Mammary epithelial cell (primary cell): ENCODE measurements around the gene MED15.

Experiments
- EZH2 ChIP-seq: IDR thresholded peaks from 2 replicates; pipeline ENCODE4 v1.6.1; 2012; ENCODE audit warnings: low read length, inconsistent platforms, borderline replicate concordance
- TF ChIP-seq, protein P1 (sequence below), 2 donors: IDR thresholded peaks in 1 of 2; conservative IDR thresholded peaks in 1 of 2; 2 replicates each; pipeline ENCODE4 v1.5.1; 2011 to 2012; ENCODE audit warnings: inconsistent platforms in 2 of 2, low read length in 2 of 2, mild to moderate bottlenecking in 2 of 2, control low read depth in 1 of 2, low read depth in 1 of 2; ENCODE audit not compliant: insufficient read depth in 1 of 2; ENCODE audit errors: extremely low read depth in 1 of 2

GRCh38 chr22:20542736-20543135 lies 35.3 kb downstream of the MED15 start:
- no peak for TF ChIP-seq EZH2
- TF ChIP-seq, protein P1, sequence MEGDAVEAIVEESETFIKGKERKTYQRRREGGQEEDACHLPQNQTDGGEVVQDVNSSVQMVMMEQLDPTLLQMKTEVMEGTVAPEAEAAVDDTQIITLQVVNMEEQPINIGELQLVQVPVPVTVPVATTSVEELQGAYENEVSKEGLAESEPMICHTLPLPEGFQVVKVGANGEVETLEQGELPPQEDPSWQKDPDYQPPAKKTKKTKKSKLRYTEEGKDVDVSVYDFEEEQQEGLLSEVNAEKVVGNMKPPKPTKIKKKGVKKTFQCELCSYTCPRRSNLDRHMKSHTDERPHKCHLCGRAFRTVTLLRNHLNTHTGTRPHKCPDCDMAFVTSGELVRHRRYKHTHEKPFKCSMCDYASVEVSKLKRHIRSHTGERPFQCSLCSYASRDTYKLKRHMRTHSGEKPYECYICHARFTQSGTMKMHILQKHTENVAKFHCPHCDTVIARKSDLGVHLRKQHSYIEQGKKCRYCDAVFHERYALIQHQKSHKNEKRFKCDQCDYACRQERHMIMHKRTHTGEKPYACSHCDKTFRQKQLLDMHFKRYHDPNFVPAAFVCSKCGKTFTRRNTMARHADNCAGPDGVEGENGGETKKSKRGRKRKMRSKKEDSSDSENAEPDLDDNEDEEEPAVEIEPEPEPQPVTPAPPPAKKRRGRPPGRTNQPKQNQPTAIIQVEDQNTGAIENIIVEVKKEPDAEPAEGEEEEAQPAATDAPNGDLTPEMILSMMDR (conservative IDR thresholded peaks at IDR 0.05 in 1 of 2, IDR thresholded peaks at IDR 0.05 in 1 of 2; ENCODE audit: extremely low read depth in 1 of 2, insufficient read depth in 1 of 2, low read depth in 1 of 2, low read length in 2 of 2), result no peak
